Activated CD8-positive, alpha-beta memory T cell treated with anti-CD3 and anti-CD28 coated beads, Interleukin-2, amount 10 ng/mL, durations not matched to agents 7 days and 5 days (primary cell): ENCODE data around the gene PLXNB3. TPM values are rescaled to one million over a fixed set of nuclear protein-coding genes. Genes with fewer than 3 reads are reported as not detected.
"Not testable (repeated sequence)": the region's sequence is repeated elsewhere in the genome, so short reads cannot be mapped to it uniquely, and the experiment has no call there.

ENCODE experiments used
- ATAC-seq: fragments of 150-1000 bp; cut with Tn5 transposase; one replicate; pipeline ENCODE4 v1.10.0; 2021; ENCODE audit warnings: moderate library complexity
- CTCF ChIA-PET: fragments of 350-600 bp; sonication (Branson Sonifier 250); formaldehyde crosslinking; loops from one replicate; lab custom pipeline; 2021; ENCODE audit warnings: antibody characterized with exemption; lab: Charles Lee
- DNase-seq: peaks from one replicate; pipeline ENCODE4 v3.0.0-alpha.2; 2020
- H3K27ac Mint-ChIP-seq: one replicate; pipeline ENCODE4 v1.8.0; 2021; ENCODE audit warnings: mild to moderate bottlenecking, mixed read lengths
- H3K27me3 Mint-ChIP-seq: one replicate; pipeline ENCODE4 v1.8.0; 2021; ENCODE audit warnings: mixed read lengths
- H3K36me3 Mint-ChIP-seq: one replicate; pipeline ENCODE4 v1.8.0; 2021; ENCODE audit warnings: mild to moderate bottlenecking, mixed read lengths
- H3K4me1 Mint-ChIP-seq: one replicate; pipeline ENCODE4 v1.8.0; 2021; ENCODE audit warnings: mixed read lengths
- H3K4me3 Mint-ChIP-seq: one replicate; pipeline ENCODE4 v1.8.0; 2021; ENCODE audit warnings: mild to moderate bottlenecking, moderate library complexity, mixed read lengths
- H3K9me3 Mint-ChIP-seq: one replicate; pipeline ENCODE4 v1.8.0; 2022; ENCODE audit warnings: low read depth, mixed read lengths
- total RNA-seq, 2 experiments: library from RNA; stranded (reverse); gene quantifications; one replicate each; pipeline ENCODE4 v1.2.3, GENCODE V29; 2021

PLXNB3 gene
- total RNA-seq, 2 experiments from 2014 or later: 0.42 to 0.50 TPM

GRCh38 chrX:153803211-153804099 lies 39.4 kb downstream of the PLXNB3 start:
- H3K4me3 Mint-ChIP-seq: no peak overlapping the region
- CTCF ChIA-PET: no interaction called here
- no peaks in the 10 kb centered on the region for H3K9me3 Mint-ChIP-seq
- H3K27ac Mint-ChIP-seq: no peak overlapping the region
- ATAC-seq: no peak
- DNase-seq: no peak
- no peaks in the 10 kb centered on the region for H3K4me1 Mint-ChIP-seq
- no peaks in the 10 kb centered on the region for H3K27me3 Mint-ChIP-seq
- no peaks in the 10 kb centered on the region for H3K36me3 Mint-ChIP-seq

- no peaks in the 10 kb centered on the region for H3K9me3 Mint-ChIP-seq
- no peak overlapping the region for H3K27ac Mint-ChIP-seq
- no peaks in the 10 kb centered on the region for H3K36me3 Mint-ChIP-seq
- H3K4me1 Mint-ChIP-seq: no peaks in the 10 kb centered on the region
- ATAC-seq: no peak
- CTCF ChIA-PET: no interaction called here
- no peak for DNase-seq
- no peaks in the 10 kb centered on the region for H3K27me3 Mint-ChIP-seq
- H3K4me3 Mint-ChIP-seq: no peak overlapping the region
These were observed 40.1 kb downstream of the PLXNB3 start for GRCh38 chrX:153804100-153804595.

- no peaks in the 10 kb centered on the region for H3K9me3 Mint-ChIP-seq
- H3K27me3 Mint-ChIP-seq: no peaks in the 10 kb centered on the region
- no peak for ATAC-seq
- DNase-seq: no peak
- no peaks in the 10 kb centered on the region for H3K36me3 Mint-ChIP-seq
- H3K4me3 Mint-ChIP-seq: no peak overlapping the region
- CTCF ChIA-PET: no interaction called here
- no peaks in the 10 kb centered on the region for H3K4me1 Mint-ChIP-seq
- H3K27ac Mint-ChIP-seq: no peak overlapping the region
These were observed 40.6 kb downstream of the PLXNB3 start for GRCh38 chrX:153804621-153805020.

GRCh38 chrX:153805436-153805835 lies 41.4 kb downstream of the PLXNB3 start:
- Mint-ChIP-seq H3K9me3 (no peaks in the 10 kb centered on the region), H3K27ac (no peak overlapping the region), H3K4me3 (no peak overlapping the region), H3K4me1 (no peaks in the 10 kb centered on the region), H3K27me3 (no peaks in the 10 kb centered on the region), H3K36me3 (no peaks in the 10 kb centered on the region)
- CTCF ChIA-PET: no interaction called here
- ATAC-seq: no peak
- no peak for DNase-seq

GRCh38 chrX:153806999-153807575 lies 43.0 kb downstream of the PLXNB3 start:
- no peak for DNase-seq
- no peaks in the 10 kb centered on the region for H3K4me1 Mint-ChIP-seq
- H3K4me3 Mint-ChIP-seq: no peak overlapping the region
- no peaks in the 10 kb centered on the region for H3K9me3 Mint-ChIP-seq
- H3K27ac Mint-ChIP-seq: no peak overlapping the region
- no peaks in the 10 kb centered on the region for H3K36me3 Mint-ChIP-seq
- CTCF ChIA-PET: no interaction called here
- no peak for ATAC-seq
- H3K27me3 Mint-ChIP-seq: peaks cover 4% of the 10 kb centered on the region

GRCh38 chrX:153807976-153808375 lies 43.9 kb downstream of the PLXNB3 start:
- CTCF ChIA-PET: no interaction called here
- peaks cover 12% of the 10 kb centered on the region for H3K27me3 Mint-ChIP-seq
- ATAC-seq: no peak
- no peaks in the 10 kb centered on the region for H3K36me3 Mint-ChIP-seq
- H3K27ac Mint-ChIP-seq: no peak overlapping the region
- no peaks in the 10 kb centered on the region for H3K4me1 Mint-ChIP-seq
- DNase-seq: no peak
- H3K9me3 Mint-ChIP-seq: no peaks in the 10 kb centered on the region
- no peak overlapping the region for H3K4me3 Mint-ChIP-seq

- ATAC-seq (no peak), DNase-seq (no peak)
- H3K4me3 Mint-ChIP-seq: no peak overlapping the region
- peaks cover 24% of the 10 kb centered on the region for H3K27me3 Mint-ChIP-seq
- CTCF ChIA-PET: no interaction called here
- H3K4me1 Mint-ChIP-seq: peaks cover 10% of the 10 kb centered on the region
- H3K9me3 Mint-ChIP-seq: no peaks in the 10 kb centered on the region
- no peaks in the 10 kb centered on the region for H3K36me3 Mint-ChIP-seq
- no peak overlapping the region for H3K27ac Mint-ChIP-seq
These were observed 48.2 kb downstream of the PLXNB3 start for GRCh38 chrX:153812220-153812619.

- CTCF ChIA-PET: no interaction called here
- peaks cover 27% of the 10 kb centered on the region for H3K27me3 Mint-ChIP-seq
- no peak overlapping the region for H3K4me3 Mint-ChIP-seq
- H3K4me1 Mint-ChIP-seq: peaks cover 10% of the 10 kb centered on the region
- no peak overlapping the region for H3K27ac Mint-ChIP-seq
- DNase-seq (no peak), ATAC-seq (no peak)
- no peaks in the 10 kb centered on the region for H3K36me3 Mint-ChIP-seq
- H3K9me3 Mint-ChIP-seq: no peaks in the 10 kb centered on the region
These were observed 49.1 kb downstream of the PLXNB3 start for GRCh38 chrX:153813161-153813560.

- DNase-seq: no peak
- H3K9me3 Mint-ChIP-seq: no peaks in the 10 kb centered on the region
These were observed 50.7 kb downstream of the PLXNB3 start for GRCh38 chrX:153814591-153815315.

GRCh38 chrX:153816831-153817690 lies 53.0 kb downstream of the PLXNB3 start:
- CTCF ChIA-PET: interaction anchor here (1.3 kb wide), 1 partner anchor 31 kb away, joined by 3 read pairs; no protein-coding TSS in a partner anchor
- peaks cover 33% of the 10 kb centered on the region for H3K27me3 Mint-ChIP-seq
- no peaks in the 10 kb centered on the region for H3K36me3 Mint-ChIP-seq
- H3K27ac Mint-ChIP-seq: no peak overlapping the region
- peak; percentile 58 for DNase-seq
- no peaks in the 10 kb centered on the region for H3K9me3 Mint-ChIP-seq
- no peak overlapping the region for H3K4me3 Mint-ChIP-seq
- peaks cover 22% of the 10 kb centered on the region for H3K4me1 Mint-ChIP-seq
- ATAC-seq: peak; percentile 55

More at GRCh38 chrX:153814591-153815315, 50.7 kb downstream of the PLXNB3 start:
- Mint-ChIP-seq H3K4me1 (peaks cover 10% of the 10 kb centered on the region), H3K36me3 (no peaks in the 10 kb centered on the region), H3K4me3 (no peak overlapping the region), H3K27ac (no peak overlapping the region), H3K27me3 (peaks cover 33% of the 10 kb centered on the region)
- no peak for ATAC-seq
- CTCF ChIA-PET: no interaction called here

GRCh38 chrX:153818064-153818463 lies 54.0 kb downstream of the PLXNB3 start:
- H3K27me3 Mint-ChIP-seq: peaks cover 23% of the 10 kb centered on the region
- not testable (repeated sequence) for H3K4me3 Mint-ChIP-seq, DNase-seq, H3K36me3 Mint-ChIP-seq, ATAC-seq, H3K9me3 Mint-ChIP-seq, H3K27ac Mint-ChIP-seq
- CTCF ChIA-PET: interaction anchor here (1.1 to 1.3 kb wide), 2 partner anchors 20 to 30 kb away, joined by 3 read pairs; no protein-coding TSS in a partner anchor
- peaks cover 29% of the 10 kb centered on the region for H3K4me1 Mint-ChIP-seq

GRCh38 chrX:153818571-153819383 lies 54.7 kb downstream of the PLXNB3 start:
- H3K4me1 Mint-ChIP-seq: peaks cover 29% of the 10 kb centered on the region
- H3K4me3 Mint-ChIP-seq: no peak overlapping the region
- H3K9me3 Mint-ChIP-seq: no peaks in the 10 kb centered on the region
- no peaks in the 10 kb centered on the region for H3K36me3 Mint-ChIP-seq
- ATAC-seq (peak; percentile 87), DNase-seq (peak; percentile 50)
- CTCF ChIA-PET: interaction anchor here (1.1 to 1.3 kb wide), 2 partner anchors 19 to 30 kb away, joined by 3 read pairs; no protein-coding TSS in a partner anchor
- H3K27ac Mint-ChIP-seq: no peak overlapping the region
- H3K27me3 Mint-ChIP-seq: peaks cover 20% of the 10 kb centered on the region
